KOPT-K1 (cell line): ENCODE measurements around the gene HEMK1.

ENCODE experiments used
- H3K27ac ChIP-seq: fragments of 200-600 bp; sonication (generic); 2 replicates; pipeline ENCODE4 v1.5.1; 2016; ENCODE audit warnings: antibody characterized with exemption, mild to moderate bottlenecking, low read depth, low read length; ENCODE audit not compliant: poor library complexity, severe bottlenecking
- H3K36me3 ChIP-seq: fragments of 200-600 bp; sonication (generic); 2 replicates; pipeline ENCODE4 v1.5.1; 2017; ENCODE audit warnings: antibody characterized with exemption, mild to moderate bottlenecking, low read length, moderate library complexity; ENCODE audit not compliant: insufficient read depth
- H3K9me3 ChIP-seq: fragments of 200-600 bp; sonication (generic); 2 replicates; pipeline ENCODE4 v1.5.1; 2017; ENCODE audit warnings: antibody characterized with exemption, low read length, mild to moderate bottlenecking; ENCODE audit not compliant: insufficient read depth, poor library complexity, severe bottlenecking

The HEMK1 gene

DNA sequence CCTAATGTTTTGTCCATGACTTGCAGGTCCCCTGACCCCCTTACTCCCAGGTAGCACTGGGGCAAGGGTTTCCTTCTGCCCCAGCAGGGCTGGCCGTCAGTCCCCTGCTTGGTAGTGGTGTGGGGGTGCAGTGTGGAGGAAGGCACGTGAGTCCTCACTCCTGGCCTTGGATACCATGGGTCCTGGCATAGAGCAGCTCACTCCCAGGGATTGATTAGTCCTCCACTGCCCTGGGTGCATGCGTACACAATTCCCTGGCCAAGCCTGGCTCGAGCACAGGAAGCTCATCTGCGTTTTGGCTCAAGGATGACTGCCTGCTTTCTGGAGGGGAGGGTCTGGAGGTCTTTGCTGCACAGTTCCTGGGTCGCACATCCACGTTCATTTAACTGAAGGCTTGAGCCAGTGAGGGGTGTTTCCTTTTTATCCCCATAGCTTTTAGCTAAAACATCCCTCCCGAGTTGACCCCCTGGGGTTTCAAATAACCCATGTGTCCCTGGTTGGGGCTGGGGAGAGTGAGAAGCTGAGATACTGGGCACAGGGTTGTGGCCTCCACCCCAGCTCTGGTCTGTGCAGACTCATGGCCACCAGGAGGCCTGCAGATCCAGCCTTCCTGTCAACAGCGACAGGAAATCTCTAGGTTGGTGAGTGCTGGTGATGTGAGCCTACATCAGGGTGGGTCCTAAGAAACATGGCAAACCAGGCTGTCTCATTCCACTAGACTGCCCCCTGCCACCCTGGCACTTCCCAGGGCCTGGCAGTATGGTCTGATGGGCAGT is 11.5 kb downstream of the HEMK1 start:
- H3K36me3 ChIP-seq: peaks cover 94% of the 10 kb centered on the region
- peak overlapping the region; percentile 100 for H3K27ac ChIP-seq
- no peaks in the 10 kb centered on the region for H3K9me3 ChIP-seq

DNA sequence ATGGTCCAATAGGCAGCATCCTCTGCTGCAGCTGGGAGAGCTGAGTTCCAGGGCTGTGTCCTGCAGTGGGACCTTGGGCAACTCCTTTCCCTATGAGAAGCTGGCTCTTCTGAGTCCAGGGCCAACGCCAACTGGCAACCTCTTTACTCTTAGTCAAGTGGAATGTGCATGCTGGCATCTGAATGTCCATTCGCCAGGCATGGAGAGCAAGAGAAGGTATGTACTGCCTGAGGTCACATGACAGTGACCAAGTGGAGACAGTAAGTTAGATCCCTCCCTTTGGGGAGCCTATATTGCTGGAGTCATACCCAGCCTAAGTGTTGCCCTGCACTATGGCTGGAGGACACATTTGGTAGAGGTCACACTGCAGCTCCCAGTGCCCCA is 12.1 kb downstream of the HEMK1 start:
- Histone ChIP-seq H3K36me3 (peaks cover 95% of the 10 kb centered on the region), H3K27ac (peak overlapping the region; percentile 100), H3K9me3 (no peaks in the 10 kb centered on the region)

DNA sequence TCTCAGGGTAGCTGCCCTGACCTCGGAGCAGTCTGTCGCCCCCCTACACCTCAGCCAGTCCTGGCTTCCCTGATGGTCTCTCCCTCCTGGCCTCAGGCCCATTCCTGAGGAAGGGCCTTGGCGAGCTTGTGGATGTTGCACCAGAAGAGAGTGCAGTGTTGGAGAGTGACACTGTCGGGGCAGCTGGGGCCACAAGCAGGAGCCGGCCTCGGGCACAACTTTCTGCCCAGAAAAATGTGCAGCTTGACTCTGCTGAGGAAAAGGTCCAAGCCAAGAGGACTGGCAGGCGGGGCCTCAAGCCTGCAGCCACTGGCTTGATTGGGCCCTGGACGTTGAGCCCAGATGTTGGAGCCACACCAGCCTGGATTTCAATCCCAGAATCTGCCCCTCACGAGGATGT is 12.8 kb downstream of the HEMK1 start:
- peaks cover 89% of the 10 kb centered on the region for H3K36me3 ChIP-seq
- H3K9me3 ChIP-seq: no peaks in the 10 kb centered on the region
- peak overlapping the region; percentile 100 for H3K27ac ChIP-seq

DNA sequence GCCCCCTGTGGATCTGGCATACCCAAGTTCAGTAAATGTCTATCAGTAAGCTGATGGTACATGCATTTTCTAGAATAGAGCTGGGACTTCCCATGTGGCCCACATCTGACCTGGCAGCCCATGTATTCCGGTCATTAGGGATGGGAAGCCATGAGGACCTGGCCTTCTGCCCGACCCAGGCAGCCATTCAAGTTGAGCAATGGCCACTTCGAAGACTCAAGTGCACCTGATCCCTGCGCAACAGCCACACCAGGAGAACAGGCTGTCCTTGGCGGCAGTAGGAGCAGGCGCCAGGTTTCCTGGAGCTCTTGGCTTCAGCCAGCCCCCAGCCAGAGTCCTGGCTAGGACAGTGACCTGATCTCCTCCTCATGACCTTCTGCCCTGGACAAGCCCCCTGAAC is 14.6 kb downstream of the HEMK1 start:
- peak overlapping the region; percentile 100 for H3K27ac ChIP-seq
- H3K36me3 ChIP-seq: peaks cover 71% of the 10 kb centered on the region

DNA sequence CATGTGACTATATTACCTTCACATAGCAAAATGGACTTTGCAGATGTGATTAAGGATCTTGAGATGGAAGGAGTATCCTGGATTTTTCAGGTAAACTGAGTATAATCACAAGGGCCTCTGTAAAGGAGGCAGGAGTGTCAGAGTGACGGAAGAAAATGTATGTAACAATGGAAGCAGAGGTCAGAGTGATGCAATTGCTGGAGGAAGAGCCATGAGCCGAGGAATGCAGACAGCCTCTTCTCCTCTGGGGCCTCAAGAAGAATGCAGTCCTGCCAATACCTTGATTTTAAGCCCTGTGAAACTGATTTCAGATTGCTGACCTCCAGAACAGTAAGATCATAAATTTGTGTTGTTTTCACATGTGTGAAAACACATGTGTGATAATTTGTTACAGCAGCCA is 15.1 kb downstream of the HEMK1 start:
- Histone ChIP-seq H3K9me3 (no peaks in the 10 kb centered on the region), H3K27ac (peak overlapping the region; percentile 100), H3K36me3 (peaks cover 66% of the 10 kb centered on the region)

More for the DNA sequence above, 14.6 kb downstream of the HEMK1 start:
- no peaks in the 10 kb centered on the region for H3K9me3 ChIP-seq

DNA sequence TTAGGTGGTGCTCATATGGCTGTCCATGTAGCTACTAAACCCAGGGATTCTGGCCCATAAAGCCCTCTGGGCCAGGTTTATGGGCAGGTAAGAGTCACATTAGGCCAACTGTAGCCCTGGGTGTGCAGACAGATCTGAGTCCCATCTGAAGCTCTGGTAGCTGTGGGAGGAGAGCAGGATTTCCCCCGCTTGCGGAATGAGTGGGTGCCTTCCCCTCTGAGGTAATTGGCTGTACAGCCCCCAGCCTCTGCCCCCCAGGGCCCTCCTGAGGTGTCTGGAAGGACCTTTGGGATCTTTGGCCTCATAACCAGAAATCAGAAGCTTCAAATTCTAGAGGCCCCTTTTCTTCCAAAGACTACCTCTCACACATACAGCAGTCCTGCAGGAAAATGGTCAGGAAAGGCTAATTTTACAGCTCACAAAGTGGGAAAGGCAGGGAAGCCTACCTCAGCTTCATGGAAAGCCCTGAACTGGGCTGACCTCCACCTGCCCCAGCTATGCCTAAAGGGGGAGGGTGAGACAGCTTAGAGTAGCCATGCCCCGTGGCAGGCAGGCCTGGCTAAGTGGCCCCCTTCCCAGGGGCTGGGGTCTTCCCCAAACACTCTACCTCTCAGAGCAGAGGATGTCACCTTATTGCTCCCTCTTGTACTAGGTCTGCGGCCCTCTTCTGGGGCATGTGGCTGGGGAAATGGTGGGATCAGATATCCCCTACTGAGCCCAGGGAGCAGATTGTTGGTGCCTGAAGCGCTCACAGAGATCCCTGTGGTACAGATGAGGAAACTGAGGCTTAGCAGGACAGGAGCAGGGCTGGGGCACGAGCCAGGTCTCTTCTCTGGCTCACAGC is 16.8 kb downstream of the HEMK1 start:
- H3K27ac ChIP-seq: peak overlapping the region; percentile 100
- no peaks in the 10 kb centered on the region for H3K9me3 ChIP-seq
- peaks cover 49% of the 10 kb centered on the region for H3K36me3 ChIP-seq

DNA sequence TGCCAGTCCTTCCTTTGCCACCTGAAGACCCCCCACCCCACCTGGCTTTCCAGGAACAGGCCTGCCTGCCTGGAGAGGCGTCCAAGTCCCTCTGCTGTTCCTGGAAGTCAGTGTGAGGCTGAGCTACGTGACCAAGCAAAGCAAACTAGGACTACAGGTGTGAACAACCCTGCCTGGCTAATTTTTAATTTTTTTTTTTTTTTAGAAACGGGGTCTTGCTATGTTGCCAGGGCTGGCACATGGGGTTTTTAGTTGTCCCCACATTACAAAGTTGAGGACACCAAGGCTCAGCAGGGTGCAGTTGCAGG is 17.4 kb downstream of the HEMK1 start:
- Histone ChIP-seq H3K9me3 (no peaks in the 10 kb centered on the region), H3K36me3 (peaks cover 43% of the 10 kb centered on the region), H3K27ac (peak overlapping the region; percentile 100)

DNA sequence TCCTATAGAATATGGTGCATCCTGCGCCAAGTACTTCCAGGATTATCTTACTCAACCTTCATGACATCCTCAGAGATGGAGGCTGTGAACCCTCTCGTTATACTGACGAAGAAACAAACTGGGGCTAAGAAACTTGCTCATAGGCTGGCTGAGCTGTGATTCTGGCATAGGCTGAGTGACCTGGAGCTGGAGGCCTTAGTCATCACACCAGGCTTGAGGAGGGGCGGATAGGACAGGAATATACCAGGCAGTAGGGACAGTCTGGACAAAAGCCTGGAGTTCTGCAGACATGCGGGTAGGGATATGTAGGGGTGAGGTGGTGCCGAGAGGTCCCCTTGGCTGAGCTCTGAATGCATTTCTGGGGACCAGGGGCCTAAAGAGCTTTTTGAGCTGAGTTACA is 18.1 kb downstream of the HEMK1 start:
- H3K27ac ChIP-seq: peak overlapping the region; percentile 100
- no peaks in the 10 kb centered on the region for H3K9me3 ChIP-seq
- H3K36me3 ChIP-seq: peaks cover 36% of the 10 kb centered on the region

DNA sequence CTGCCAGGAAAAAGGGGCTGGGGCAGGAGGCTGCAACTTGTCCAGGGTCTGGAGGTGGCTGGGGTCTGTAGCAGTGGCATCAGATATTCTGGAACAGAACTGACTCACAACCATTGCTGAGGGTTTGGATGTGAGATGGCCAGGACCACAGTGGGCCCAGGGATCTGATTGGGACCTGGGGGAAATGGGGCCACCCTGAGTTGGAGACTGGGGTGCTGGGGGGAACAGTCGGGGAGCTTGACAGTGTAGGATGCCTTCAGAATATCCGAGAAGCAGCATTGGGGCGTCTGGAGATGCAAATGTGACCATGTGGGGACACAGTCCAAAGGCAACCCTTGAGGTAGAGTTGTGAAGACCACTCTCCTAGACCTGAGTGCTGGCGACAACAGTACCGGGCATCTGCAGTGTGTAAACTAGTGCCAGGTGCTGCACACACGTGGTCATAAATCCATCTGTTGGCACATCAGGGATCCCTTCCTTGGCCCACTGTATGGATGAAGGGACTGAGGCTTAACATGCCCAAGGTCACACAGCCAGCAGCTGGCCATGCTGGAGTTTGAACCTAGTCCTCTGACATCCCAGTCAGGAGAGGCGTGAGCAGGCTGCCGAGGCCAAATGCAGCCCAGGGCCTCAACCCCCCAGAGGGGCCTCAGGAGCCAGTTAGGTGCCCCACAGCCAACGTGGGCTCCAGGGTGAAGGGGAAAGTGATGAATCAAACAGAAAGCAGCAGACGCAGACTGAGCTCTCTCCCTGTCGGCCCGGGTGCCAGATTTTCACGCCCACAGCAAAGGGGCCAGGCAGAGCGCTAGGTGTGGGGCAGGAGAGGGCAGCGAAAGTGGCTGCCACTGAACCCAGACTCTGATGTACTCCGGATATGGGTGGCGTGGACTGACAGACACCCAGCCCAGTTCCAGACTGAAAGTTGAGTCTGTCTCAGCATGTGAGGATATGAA is 18.8 kb downstream of the HEMK1 start:
- Histone ChIP-seq H3K9me3 (no peaks in the 10 kb centered on the region), H3K36me3 (peaks cover 29% of the 10 kb centered on the region)

DNA sequence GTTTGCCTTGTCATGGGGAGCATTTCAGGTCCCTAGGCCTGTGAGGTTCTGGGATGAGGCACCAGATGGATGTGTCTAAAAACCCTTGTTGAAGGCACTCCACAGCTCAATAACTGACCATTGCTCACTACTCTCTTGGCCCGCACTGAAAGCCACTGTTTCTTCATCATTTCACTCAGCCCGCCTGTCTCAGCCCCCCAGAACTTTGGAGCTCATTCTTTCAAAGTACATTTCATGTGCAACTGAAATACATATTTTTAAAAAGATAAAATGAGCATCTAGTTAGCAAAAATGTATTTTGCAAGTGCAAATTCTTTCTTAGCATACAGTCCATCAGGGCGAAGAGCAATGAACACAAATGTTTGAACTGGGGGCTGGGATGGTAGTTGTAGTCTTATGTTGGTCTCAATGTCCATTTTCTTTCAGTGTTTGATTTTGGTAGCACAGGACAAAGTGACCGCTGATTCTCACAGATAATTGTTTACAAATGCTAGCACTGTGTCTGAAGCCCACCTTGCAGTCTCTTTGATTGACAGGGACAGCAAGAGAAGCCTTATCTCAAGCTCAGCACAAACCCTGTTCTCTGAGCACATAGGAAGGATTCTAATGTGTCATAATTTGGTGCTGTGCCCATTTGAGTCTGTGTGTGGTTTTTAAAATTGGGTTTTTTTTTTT is 19.6 kb downstream of the HEMK1 start:
- no peaks in the 10 kb centered on the region for H3K9me3 ChIP-seq
- peaks cover 22% of the 10 kb centered on the region for H3K36me3 ChIP-seq
- H3K27ac ChIP-seq: peak overlapping the region; percentile 100

More for the DNA sequence above, 18.8 kb downstream of the HEMK1 start:
- peak overlapping the region; percentile 100 for H3K27ac ChIP-seq

DNA sequence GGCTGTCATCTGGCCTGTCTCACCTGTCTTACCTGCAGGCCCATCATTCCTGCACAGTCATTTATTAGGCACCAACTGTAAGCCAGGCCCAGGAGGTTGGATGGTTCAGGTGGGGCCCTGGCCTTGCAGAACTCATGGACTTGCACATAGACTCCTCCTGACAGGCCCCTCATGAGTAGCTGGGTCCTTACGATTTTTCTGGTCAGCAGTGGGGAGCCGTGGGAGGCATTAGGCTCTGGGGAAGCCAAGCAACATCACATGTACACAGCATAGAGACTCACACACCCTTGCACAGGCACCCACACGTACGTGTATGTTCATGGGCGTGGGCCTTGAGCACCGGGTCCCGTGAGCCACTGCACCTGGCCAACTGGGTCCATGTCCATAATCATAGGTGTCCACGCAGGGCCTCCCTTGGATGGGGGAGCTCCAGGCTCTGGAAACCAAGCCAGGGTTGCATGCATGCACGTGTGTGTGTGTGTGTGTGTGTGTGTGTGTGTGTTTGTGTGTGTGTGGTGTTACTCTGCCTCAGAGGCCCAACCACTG is 21.9 kb downstream of the HEMK1 start:
- Histone ChIP-seq H3K27ac (peak overlapping the region; percentile 100), H3K36me3 (no peaks in the 10 kb centered on the region; the same call in 1 of the 2 replicates), H3K9me3 (no peaks in the 10 kb centered on the region)

DNA sequence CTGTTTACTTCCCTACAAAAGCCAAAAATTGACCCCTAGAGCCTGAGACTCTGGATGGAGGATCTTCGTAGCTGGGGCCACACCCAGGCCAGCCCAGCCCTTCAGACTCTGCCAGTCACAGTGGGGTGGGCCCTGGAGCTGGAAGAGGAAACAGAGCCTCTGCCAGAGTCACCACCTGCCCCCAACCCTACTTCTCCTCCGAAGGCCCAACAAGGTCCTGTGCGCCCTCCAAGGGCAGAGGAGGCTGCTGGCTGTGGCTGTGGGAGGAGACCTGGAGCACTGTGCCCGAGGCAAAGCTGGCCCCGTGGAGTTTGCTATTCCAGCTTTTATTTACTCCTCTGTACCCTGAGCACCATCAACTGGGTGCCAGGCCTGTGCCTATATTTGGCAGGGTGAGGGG is 23.2 kb downstream of the HEMK1 start:
- no peaks in the 10 kb centered on the region for H3K9me3 ChIP-seq
- peak overlapping the region; percentile 100 for H3K27ac ChIP-seq
- no peaks in the 10 kb centered on the region for H3K36me3 ChIP-seq

DNA sequence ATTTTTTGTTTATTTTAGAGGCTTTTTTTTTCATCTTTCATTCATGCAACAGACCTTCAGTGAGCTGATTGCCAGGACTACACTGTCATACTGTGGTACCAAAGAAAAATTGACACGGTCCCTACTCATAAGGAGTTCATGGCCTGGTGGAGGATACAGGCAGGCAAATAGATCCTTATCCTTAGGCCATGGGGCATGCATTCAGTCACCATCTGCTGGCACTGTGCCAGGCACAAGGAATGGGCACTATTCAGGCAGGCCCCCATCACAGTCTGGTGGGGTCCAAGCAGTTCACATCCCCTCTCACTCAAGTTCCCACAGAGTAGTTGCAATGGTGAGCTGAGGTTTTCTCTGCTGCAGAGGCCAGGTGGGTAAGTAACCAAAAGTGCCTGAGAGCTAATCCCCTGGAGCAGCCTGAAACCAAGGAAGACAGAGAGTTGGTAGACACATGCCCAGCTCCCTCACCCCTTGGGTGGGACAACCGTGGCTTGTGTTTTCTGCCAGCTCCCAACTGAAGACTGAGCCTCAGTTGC is 25.0 kb downstream of the HEMK1 start:
- no peaks in the 10 kb centered on the region for H3K36me3 ChIP-seq
- no peaks in the 10 kb centered on the region for H3K9me3 ChIP-seq
- H3K27ac ChIP-seq: peak overlapping the region; percentile 100

DNA sequence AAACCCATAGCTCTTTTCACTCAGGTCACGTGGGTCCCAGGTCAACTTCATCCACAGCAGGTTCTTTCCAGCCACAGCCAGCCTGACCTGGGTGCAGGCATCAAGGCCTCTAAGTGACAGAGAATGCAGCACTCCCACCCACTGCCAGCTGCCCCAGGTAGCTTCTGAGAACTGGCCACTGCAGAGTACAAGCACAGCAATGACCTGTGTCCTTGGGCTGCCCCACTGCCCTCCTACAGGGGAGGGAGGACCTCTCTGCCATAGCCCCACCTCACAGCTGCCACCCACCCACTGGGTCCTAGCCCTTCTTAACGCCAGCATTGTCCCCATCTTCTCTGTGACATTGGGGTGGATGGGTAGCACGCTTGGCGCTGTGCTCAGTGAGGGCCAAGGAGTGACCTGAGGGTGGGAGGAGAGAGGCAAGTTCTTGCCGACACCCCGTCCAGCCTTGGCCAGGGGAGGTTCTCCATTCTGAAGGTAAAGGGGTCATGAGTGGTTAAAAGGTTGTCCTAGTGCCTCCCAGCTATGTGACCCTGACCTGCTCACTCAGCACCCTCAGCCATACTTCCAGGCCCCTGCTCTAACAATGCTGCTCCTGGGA is 29.9 kb downstream of the HEMK1 start:
- H3K27ac ChIP-seq: peak overlapping the region; percentile 98

More for the DNA sequence above, 29.9 kb downstream of the HEMK1 start:
- H3K9me3 ChIP-seq: no peaks in the 10 kb centered on the region
- peaks cover 14% of the 10 kb centered on the region for H3K36me3 ChIP-seq
